ENCODE data around the gene LATS2.

LATS2 gene

GRCh38 chr13:21014502-21015170 lies 46.8 kb downstream of the LATS2 start:
- no peak overlapping the region for H3K27ac ChIP-seq
- H3K9me3 ChIP-seq = no peaks in the 10 kb centered on the region
- H3K4me3 ChIP-seq (ENCODE audit: low read depth in 1 of 2, low read length in 1 of 2) = no peak overlapping the region
- no peaks in the 10 kb centered on the region for H3K27me3 ChIP-seq
- no peak for TF ChIP-seq CTCF (IDR thresholded peaks at IDR 0.05)
- no peaks in the 10 kb centered on the region for H3K36me3 ChIP-seq
- peaks cover 23 to 26% of the 10 kb centered on the region in 2 experiments for H3K4me1 ChIP-seq (ENCODE audit: control insufficient read depth in 1 of 2, insufficient read depth in 1 of 2, low read depth in 1 of 2, low read length in 1 of 2)

- no peak overlapping the region for H3K4me3 ChIP-seq (ENCODE audit: low read depth in 1 of 2, low read length in 1 of 2)
- H3K27ac ChIP-seq = no peak overlapping the region
- H3K36me3 ChIP-seq = no peaks in the 10 kb centered on the region
- H3K4me1 ChIP-seq (ENCODE audit: control insufficient read depth in 1 of 2, insufficient read depth in 1 of 2, low read depth in 1 of 2, low read length in 1 of 2) = peaks cover 23 to 26% of the 10 kb centered on the region in 2 experiments
- H3K9me3 ChIP-seq = no peaks in the 10 kb centered on the region
- H3K27me3 ChIP-seq = no peaks in the 10 kb centered on the region
- no peak for TF ChIP-seq CTCF (IDR thresholded peaks at IDR 0.05)
Observed at GRCh38 chr13:21014139-21014501, 47.3 kb downstream of the LATS2 start.

GRCh38 chr13:21013682-21014038 lies 47.7 kb downstream of the LATS2 start:
- Histone ChIP-seq H3K4me3 (ENCODE audit: low read depth in 1 of 2, low read length in 1 of 2) (no peak overlapping the region), H3K4me1 (ENCODE audit: control insufficient read depth in 1 of 2, insufficient read depth in 1 of 2, low read depth in 1 of 2, low read length in 1 of 2) (peaks cover 23 to 24% of the 10 kb centered on the region in 2 experiments), H3K9me3 (no peaks in the 10 kb centered on the region), H3K36me3 (no peaks in the 10 kb centered on the region), H3K27ac (no peak overlapping the region), H3K27me3 (no peaks in the 10 kb centered on the region)
- TF ChIP-seq CTCF (IDR thresholded peaks at IDR 0.05) = no peak

GRCh38 chr13:21012841-21013681 lies 48.3 kb downstream of the LATS2 start:
- no peak overlapping the region for H3K27ac ChIP-seq
- no peaks in the 10 kb centered on the region for H3K36me3 ChIP-seq
- no peaks in the 10 kb centered on the region for H3K9me3 ChIP-seq
- no peak for TF ChIP-seq CTCF (IDR thresholded peaks at IDR 0.05)
- H3K27me3 ChIP-seq = no peaks in the 10 kb centered on the region
- no peak overlapping the region for H3K4me3 ChIP-seq (ENCODE audit: low read depth in 1 of 2, low read length in 1 of 2)
- peaks cover 17 to 18% of the 10 kb centered on the region in 2 experiments for H3K4me1 ChIP-seq (ENCODE audit: control insufficient read depth in 1 of 2, insufficient read depth in 1 of 2, low read depth in 1 of 2, low read length in 1 of 2)

GRCh38 chr13:21012211-21012610 lies 49.2 kb downstream of the LATS2 start:
- Histone ChIP-seq H3K36me3 (no peaks in the 10 kb centered on the region), H3K27ac (no peak overlapping the region), H3K9me3 (no peaks in the 10 kb centered on the region), H3K4me3 (ENCODE audit: low read depth in 1 of 2, low read length in 1 of 2) (no peak overlapping the region), H3K4me1 (ENCODE audit: control insufficient read depth in 1 of 2, insufficient read depth in 1 of 2, low read depth in 1 of 2, low read length in 1 of 2) (peaks cover 10 to 11% of the 10 kb centered on the region in 2 experiments), H3K27me3 (no peaks in the 10 kb centered on the region)
- no peak for TF ChIP-seq CTCF (IDR thresholded peaks at IDR 0.05)

All from neutrophil (primary cell).